H1 (cell line): ENCODE results near the gene GOLGA8A. TPM values are rescaled to one million over a fixed set of nuclear protein-coding genes. Genes with fewer than 3 reads are reported as not detected.

ENCODE experiments used
- CTCF ChIA-PET: fragments of 300-600 bp; sonication (Branson Sonifier 250); formaldehyde crosslinking; loops from one replicate; lab custom pipeline; 2021; ENCODE audit not compliant: partially characterized antibody; lab: Charles Lee
- POLR2A ChIA-PET: fragments of 300-600 bp; sonication (Branson Sonifier 250); formaldehyde crosslinking; loops from one replicate; lab custom pipeline; 2021; ENCODE audit warnings: inconsistent platforms; ENCODE audit not compliant: partially characterized antibody; lab: Charles Lee
- DNase-seq, 2 experiments: peaks; one replicate each; pipeline versions ENCODE4 v3.0.0 to v3.0.0-alpha.2; 2010 to 2022; ENCODE audit warnings: low spot score in 2 of 2, low read depth in 1 of 2, mixed read lengths in 1 of 2
- FAIRE-seq: peaks from 2 replicates; lab custom pipeline; 2011; peaks lifted over from hg19 to GRCh38; lab: Jason Lieb, UNC
- H2AFZ ChIP-seq: 2 replicates; pipeline ENCODE4 v1.8.1; 2012; ENCODE audit warnings: low read length, inconsistent platforms
- H2AK5ac ChIP-seq: 2 replicates; pipeline ENCODE4 v1.6.1; 2013; ENCODE audit warnings: low read depth, low read length
- H2BK120ac ChIP-seq: replicated peaks from 2 replicates; pipeline ENCODE3; 2013; ENCODE audit warnings: low read depth, low read length, inconsistent platforms
- H2BK12ac ChIP-seq: 2 replicates; pipeline ENCODE4 v1.6.1; 2013; ENCODE audit warnings: low read depth, low read length
- H2BK15ac ChIP-seq: 2 replicates; pipeline ENCODE4 v1.6.1; 2013; ENCODE audit warnings: low read length
- H2BK20ac ChIP-seq: 2 replicates; pipeline ENCODE4 v1.6.1; 2013; ENCODE audit warnings: low read length
- H2BK5ac ChIP-seq: 2 replicates; pipeline ENCODE4 v1.6.1; 2013; ENCODE audit warnings: low read depth, low read length
- H3K14ac ChIP-seq: 2 replicates; pipeline ENCODE4 v1.6.1; 2013; ENCODE audit warnings: inconsistent platforms; ENCODE audit not compliant: insufficient read length
- H3K18ac ChIP-seq: 2 replicates; pipeline ENCODE4 v1.6.1; 2013; ENCODE audit warnings: low read length; ENCODE audit errors: extremely low read depth
- H3K23ac ChIP-seq: 2 replicates; pipeline ENCODE4 v1.6.1; 2013; ENCODE audit warnings: inconsistent platforms; ENCODE audit not compliant: insufficient read length
- H3K23me2 ChIP-seq: 2 replicates; pipeline ENCODE4 v1.6.1; 2013; ENCODE audit warnings: low read depth, low read length
- H3K27ac ChIP-seq: 2 replicates; pipeline ENCODE4 v1.6.1; 2011; ENCODE audit warnings: low read depth, low read length, inconsistent platforms
- H3K27me3 ChIP-seq, 4 experiments: replicated peaks in 1 of 4; 1 replicate in 1 of 4; 2 replicates in 3 of 4; pipeline versions ENCODE4 v1.6.1 to v1.8.1; 2011 to 2013; ENCODE audit warnings: low read length in 3 of 4, mild to moderate bottlenecking in 3 of 4, inconsistent platforms in 2 of 4, mixed read lengths in 2 of 4, moderate library complexity in 1 of 4; ENCODE audit not compliant: control insufficient read depth in 3 of 4, insufficient read depth in 3 of 4; ENCODE audit errors: extremely low read depth in 1 of 4
- H3K36me3 ChIP-seq, 4 experiments: 2 replicates each; pipeline versions ENCODE4 v1.6.1 to v1.8.1; 2011 to 2013; ENCODE audit warnings: mild to moderate bottlenecking in 4 of 4, low read length in 3 of 4, moderate library complexity in 2 of 4, control low read depth in 1 of 4, inconsistent platforms in 1 of 4; ENCODE audit not compliant: insufficient read depth in 4 of 4, control insufficient read depth in 2 of 4
- H3K4ac ChIP-seq: replicated peaks from 2 replicates; pipeline ENCODE3; 2013; ENCODE audit warnings: low read length, low read depth, mixed read lengths, inconsistent platforms; ENCODE audit not compliant: insufficient read length
- H3K4me1 ChIP-seq, 4 experiments: replicated peaks in 1 of 4; 1 replicate in 1 of 4; 2 replicates in 3 of 4; pipeline versions ENCODE4 v1.6.1 to v1.8.1; 2011 to 2013; ENCODE audit warnings: low read length in 3 of 4, inconsistent platforms in 2 of 4, mixed read lengths in 1 of 4; ENCODE audit not compliant: insufficient read depth in 4 of 4, control insufficient read depth in 3 of 4
- H3K4me2 ChIP-seq, 2 experiments: 2 replicates each; pipeline versions ENCODE4 v1.6.1 to v1.8.1; 2011 to 2013; ENCODE audit warnings: low read depth in 2 of 2, low read length in 2 of 2, control low read depth in 1 of 2, inconsistent platforms in 1 of 2, mild to moderate bottlenecking in 1 of 2; ENCODE audit not compliant: insufficient read depth in 1 of 2
- H3K4me3 ChIP-seq, 4 experiments: fragments of 200-600, 300-600 bp in 1 of 4; sonication (generic), shearing (Covaris generic), sonication (Bioruptor Twin) in 1 of 4; 2 replicates each; pipeline versions ENCODE4 v1.5.1 to v1.8.1; 2011 to 2016; ENCODE audit warnings: low read length in 4 of 4, low read depth in 3 of 4, control low read depth in 2 of 4, inconsistent platforms in 2 of 4, mild to moderate bottlenecking in 2 of 4, mixed read lengths in 1 of 4, moderate library complexity in 1 of 4; ENCODE audit not compliant: insufficient read depth in 2 of 4; ENCODE audit errors: extremely low read depth in 1 of 4
- H3K56ac ChIP-seq: replicated peaks from 2 replicates; pipeline ENCODE3; 2013; ENCODE audit warnings: low read depth, mild to moderate bottlenecking, mixed read lengths, low read length, inconsistent platforms; ENCODE audit not compliant: insufficient read length
- H3K79me1 ChIP-seq: 2 replicates; pipeline ENCODE4 v1.6.1; 2013; ENCODE audit warnings: low read depth, low read length, control low read depth
- H3K79me2 ChIP-seq, 2 experiments: 2 replicates each; pipeline versions ENCODE4 v1.6.1 to v1.8.1; 2012 to 2013; ENCODE audit warnings: low read length in 2 of 2, mild to moderate bottlenecking in 2 of 2, inconsistent platforms in 1 of 2; ENCODE audit not compliant: insufficient read depth in 2 of 2, control insufficient read depth in 1 of 2
- H3K9ac ChIP-seq, 4 experiments: replicated peaks in 1 of 4; 1 replicate in 1 of 4; 2 replicates in 3 of 4; pipeline versions ENCODE4 v1.6.1 to v1.8.1; 2011 to 2013; ENCODE audit warnings: low read depth in 3 of 4, low read length in 3 of 4, control low read depth in 2 of 4, mild to moderate bottlenecking in 2 of 4, moderate library complexity in 2 of 4, inconsistent platforms in 1 of 4; ENCODE audit errors: extremely low read depth in 1 of 4
- H3K9me3 ChIP-seq, 2 experiments: 2 replicates each; pipeline versions ENCODE4 v1.6.1 to v1.8.1; 2012 to 2013; ENCODE audit warnings: mild to moderate bottlenecking in 2 of 2, moderate library complexity in 2 of 2, control low read depth in 1 of 2, inconsistent platforms in 1 of 2, low read depth in 1 of 2, low read length in 1 of 2, mixed read lengths in 1 of 2; ENCODE audit not compliant: insufficient read depth in 2 of 2
- H4K20me1 ChIP-seq, 2 experiments: replicated peaks in 1 of 2; 2 replicates each; pipeline versions ENCODE3 to v1.8.1; 2011 to 2013; ENCODE audit warnings: inconsistent platforms in 2 of 2, low read length in 2 of 2, mild to moderate bottlenecking in 1 of 2; ENCODE audit not compliant: insufficient read depth in 2 of 2, control insufficient read depth in 1 of 2
- H4K5ac ChIP-seq: 2 replicates; pipeline ENCODE4 v1.6.1; 2013; ENCODE audit warnings: low read length, low read depth, mixed read lengths, inconsistent platforms; ENCODE audit not compliant: insufficient read length
- H4K8ac ChIP-seq: 2 replicates; pipeline ENCODE4 v1.8.0; 2013; ENCODE audit warnings: mild to moderate bottlenecking, moderate library complexity, low read length, inconsistent platforms; ENCODE audit not compliant: insufficient read depth; ENCODE audit errors: extremely low read depth
- H4K91ac ChIP-seq: replicated peaks from 2 replicates; pipeline ENCODE3; 2013; ENCODE audit warnings: low read length, mixed read lengths, inconsistent platforms; ENCODE audit not compliant: insufficient read length
- KDM5A ChIP-seq: fragments of 200-600 bp; IDR thresholded peaks from 2 replicates; pipeline ENCODE4 v1.7.1; 2012; ENCODE audit warnings: mild to moderate bottlenecking, low read length, inconsistent platforms, mixed read lengths
- NANOG ChIP-seq: IDR thresholded peaks from 2 replicates; pipeline ENCODE4 v1.6.1; 2011; ENCODE audit warnings: low read length, low read depth, mild to moderate bottlenecking, inconsistent platforms; ENCODE audit not compliant: insufficient read depth, poor library complexity, severe bottlenecking
- WGBS, 2 experiments: shearing (Covaris generic) in 1 of 2; methylation state at CpG; one replicate each; pipeline versions ENCODE4 v1.1.6 to v1.1.7; 2013 to 2015; ENCODE audit warnings: low lambda C conversion rate in 2 of 2, mixed read lengths in 2 of 2, inconsistent platforms in 1 of 2, low coverage in 1 of 2, missing lambda C conversion rate in 1 of 2; ENCODE audit not compliant: insufficient replicate concordance in 2 of 2, insufficient coverage in 1 of 2, insufficient read length in 1 of 2; ENCODE audit errors: extremely low coverage in 1 of 2, missing lambda C conversion rate in 1 of 2; 5-methylcytosine and 5-hydroxymethylcytosine counted together
- polyA plus RNA-seq, 7 experiments: library from polyadenylated mRNA; depleted of rRNA in 3 of 7; stranded (reverse) in 5 of 7; unstranded in 2 of 7; fragments of >200 nt in 5 of 7; fragments of 200-250 nt in 2 of 7; gene quantifications; 1 replicate in 5 of 7; 2 replicates in 1 of 7; 4 replicates in 1 of 7; pipeline versions ENCODE4 v1.2.1 to v1.2.3, GENCODE V29; 2011 to 2013; ENCODE audit warnings: missing spikeins in 2 of 7, mixed read lengths in 2 of 7
- total RNA-seq: library from RNA; stranded (reverse); fragmentation: NEBNext Ultra II Directional; extraction: Animal tissue kit (Norgen Biotek cat#: 25700); gene quantifications from 2 replicates; pipeline ENCODE4 v1.2.1, GENCODE V29; 2021
- TF ChIP-seq, protein P1 (sequence below): IDR thresholded peaks from 2 replicates; pipeline ENCODE4 v1.6.1; 2012; ENCODE audit warnings: inconsistent platforms

The GOLGA8A gene
- total and polyA plus RNA-seq, 2 of the 8 experiments (the other 6 are each of a cell fraction or from before 2014, with no cell fraction given), result 5.5 to 20.0 TPM

DNA sequence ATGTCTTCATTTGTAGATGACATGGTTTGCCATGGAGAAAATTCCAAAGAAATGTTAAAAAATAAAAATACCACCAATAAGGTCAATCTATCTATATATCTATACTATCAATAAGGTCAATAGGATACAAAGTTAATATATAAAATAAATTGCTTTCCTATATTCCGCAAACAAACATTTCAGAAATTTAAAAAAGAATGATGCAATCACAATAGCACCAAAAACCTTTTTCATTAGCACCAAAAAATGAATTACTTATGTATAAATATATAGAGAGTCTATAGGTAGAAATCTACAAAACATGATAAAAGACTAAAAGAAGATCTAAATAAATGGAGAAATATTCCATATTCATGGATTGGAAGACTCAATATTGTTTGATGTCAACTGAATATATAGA is 22.8 kb upstream of the GOLGA8A start:
- H4K8ac ChIP-seq, result no peak overlapping the region
- no peaks in the 10 kb centered on the region for H3K79me1 ChIP-seq
- no peak overlapping the region for H3K4me3 ChIP-seq
- H4K91ac ChIP-seq, result no peak overlapping the region
- POLR2A ChIA-PET, result no interaction called here
- no peak overlapping the region for H2AK5ac ChIP-seq
- no peaks in the 10 kb centered on the region for H3K9me3 ChIP-seq
- H3K4ac ChIP-seq, result no peak overlapping the region
- no peak overlapping the region for H3K56ac ChIP-seq
- no peak overlapping the region for H3K18ac ChIP-seq
- H4K20me1 ChIP-seq, result no peaks in the 10 kb centered on the region
- no peak overlapping the region for H3K14ac ChIP-seq
- WGBS, 2 experiments, result 91% methylated on average over 1 of the region's 1 CpG; no CpG with 5 or more reads in 1 of the 2 experiments
- H3K27ac ChIP-seq, result no peak overlapping the region
- H3K4me1 ChIP-seq, result no peaks in the 10 kb centered on the region
- H3K4me2 ChIP-seq, result no peak overlapping the region
- DNase-seq (no peak), FAIRE-seq (no peak)
- H2BK15ac ChIP-seq, result no peak overlapping the region
- no peaks in the 10 kb centered on the region for H3K27me3 ChIP-seq
- no peaks in the 10 kb centered on the region for H3K23me2 ChIP-seq
- H2BK12ac ChIP-seq, result no peak overlapping the region
- H3K36me3 ChIP-seq, result no peaks in the 10 kb centered on the region
- CTCF ChIA-PET, result no interaction called here
- no peak overlapping the region for H2AFZ ChIP-seq
- H3K79me2 ChIP-seq, result no peaks in the 10 kb centered on the region
- no peak overlapping the region for H4K5ac ChIP-seq
- no peak overlapping the region for H2BK20ac ChIP-seq
- no peak overlapping the region for H3K9ac ChIP-seq
- H2BK120ac ChIP-seq, result no peak overlapping the region
- H3K23ac ChIP-seq, result no peak overlapping the region
- H2BK5ac ChIP-seq, result no peak overlapping the region
- TF ChIP-seq KDM5A (no peak), NANOG (no peak)
- TF ChIP-seq, protein P1, sequence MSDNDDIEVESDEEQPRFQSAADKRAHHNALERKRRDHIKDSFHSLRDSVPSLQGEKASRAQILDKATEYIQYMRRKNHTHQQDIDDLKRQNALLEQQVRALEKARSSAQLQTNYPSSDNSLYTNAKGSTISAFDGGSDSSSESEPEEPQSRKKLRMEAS, result no peak
